ENCODE measurements around the gene KLHL22. TPM values are rescaled to one million over a fixed set of nuclear protein-coding genes. Genes with fewer than 3 reads are reported as not detected.

KLHL22 gene
- total RNA-seq, 2 donors from 2014 or later, result 10.4 to 13.2 TPM

- no peak overlapping the region for H3K27ac ChIP-seq
- no peak for DNase-seq
- no peak for TF ChIP-seq CTCF (IDR thresholded peaks at IDR 0.05)
- H3K4me1 ChIP-seq, result peaks cover 4% of the 10 kb centered on the region
- H3K4me3 ChIP-seq, result no peak overlapping the region
- H3K27me3 ChIP-seq, result no peaks in the 10 kb centered on the region
- intact Hi-C loops (cut with DNase I), result no loop called here
- no peaks in the 10 kb centered on the region for H3K9me3 ChIP-seq
- H3K36me3 ChIP-seq, result no peaks in the 10 kb centered on the region
- H3K9ac ChIP-seq (ENCODE audit: low read depth in 2 of 2, low read length in 2 of 2), result no peak overlapping the region
Observed at GRCh38 chr22:20399866-20400605, 95.6 kb downstream of the KLHL22 start.

GRCh38 chr22:20398420-20398819 lies 97.2 kb downstream of the KLHL22 start:
- Histone ChIP-seq H3K4me3 (no peak overlapping the region), H3K27ac (no peak overlapping the region), H3K36me3 (no peaks in the 10 kb centered on the region), H3K9ac (ENCODE audit: low read depth in 2 of 2, low read length in 2 of 2) (no peak overlapping the region), H3K4me1 (peaks cover 7% of the 10 kb centered on the region), H3K9me3 (no peaks in the 10 kb centered on the region), H3K27me3 (no peaks in the 10 kb centered on the region)
- TF ChIP-seq CTCF (IDR thresholded peaks at IDR 0.05), result no peak
- DNase-seq, result no peak
- intact Hi-C loops (cut with DNase I), result no loop called here

GRCh38 chr22:20397498-20397897 lies 98.1 kb downstream of the KLHL22 start:
- no peak for TF ChIP-seq CTCF (IDR thresholded peaks at IDR 0.05)
- Histone ChIP-seq H3K27me3 (no peaks in the 10 kb centered on the region), H3K36me3 (no peaks in the 10 kb centered on the region), H3K4me1 (peaks cover 7% of the 10 kb centered on the region), H3K27ac (no peak overlapping the region), H3K9ac (ENCODE audit: low read depth in 2 of 2, low read length in 2 of 2) (no peak overlapping the region), H3K9me3 (no peaks in the 10 kb centered on the region), H3K4me3 (no peak overlapping the region)
- DNase-seq, result no peak
- intact Hi-C loops (cut with DNase I), result no loop called here

GRCh38 chr22:20396639-20397038 lies 99.0 kb downstream of the KLHL22 start:
- TF ChIP-seq CTCF (IDR thresholded peaks at IDR 0.05), result no peak
- Histone ChIP-seq H3K27me3 (no peaks in the 10 kb centered on the region), H3K4me1 (peaks cover 7% of the 10 kb centered on the region), H3K9ac (ENCODE audit: low read depth in 2 of 2, low read length in 2 of 2) (no peak overlapping the region), H3K36me3 (no peaks in the 10 kb centered on the region), H3K9me3 (no peaks in the 10 kb centered on the region), H3K27ac (no peak overlapping the region), H3K4me3 (no peak overlapping the region)
- intact Hi-C loops (cut with DNase I), result no loop called here
- DNase-seq, result no peak

GRCh38 chr22:20395907-20396287 lies 99.7 kb downstream of the KLHL22 start:
- intact Hi-C loops (cut with DNase I), result no loop called here
- TF ChIP-seq CTCF (IDR thresholded peaks at IDR 0.05), result no peak
- Histone ChIP-seq H3K4me3 (no peak overlapping the region), H3K36me3 (no peaks in the 10 kb centered on the region), H3K9me3 (no peaks in the 10 kb centered on the region), H3K9ac (ENCODE audit: low read depth in 2 of 2, low read length in 2 of 2) (no peak overlapping the region), H3K4me1 (peaks cover 7% of the 10 kb centered on the region), H3K27me3 (no peaks in the 10 kb centered on the region), H3K27ac (no peak overlapping the region)
- DNase-seq, result no peak
